ENCODE measurements around the gene HCN3. TPM values are rescaled to one million over a fixed set of nuclear protein-coding genes. Genes with fewer than 3 reads are reported as not detected.

The HCN3 gene
- total and polyA plus RNA-seq, 2 of the 13 experiments (the other 11 are each of a cell fraction or from before 2014, with no cell fraction given), result 2.4 to 10.2 TPM

- no peak for TF ChIP-seq MTERF4 (CRISPR knock-in tag; IDR thresholded peaks at IDR 0.05)
- peak; percentile 62; the same call in 1 of the 2 replicates for TF ChIP-seq MXD4 (CRISPR knock-in tag; IDR thresholded peaks at IDR 0.05)
- no peak for TF ChIP-seq ETS1 (CRISPR knock-in tag; IDR thresholded peaks at IDR 0.05)
- TF ChIP-seq ZNF496 (CRISPR knock-in tag; IDR thresholded peaks at IDR 0.05; ENCODE audit: insufficient replicate concordance), result no peak
- no peak for TF ChIP-seq U2AF2 (IDR thresholded peaks at IDR 0.05; ENCODE audit: low read depth, low read length)
- peak; percentile 32; the same call in 1 of the 2 replicates for TF ChIP-seq ARID5B (CRISPR knock-in tag; IDR thresholded peaks at IDR 0.05)
- no peak for TF ChIP-seq ZNF280B (CRISPR knock-in tag; IDR thresholded peaks at IDR 0.05; ENCODE audit: borderline replicate concordance)
- TF ChIP-seq MAFG (CRISPR knock-in tag; IDR thresholded peaks at IDR 0.05), result no peak
- no peak for TF ChIP-seq GMEB2 (CRISPR knock-in tag; IDR thresholded peaks at IDR 0.05; ENCODE audit: low read depth)
- no peak for TF ChIP-seq ZBTB8A (CRISPR knock-in tag; IDR thresholded peaks at IDR 0.05; ENCODE audit: borderline replicate concordance, low read depth)
- TF ChIP-seq ZNF253 (CRISPR knock-in tag; IDR thresholded peaks at IDR 0.05; ENCODE audit: borderline replicate concordance), result no peak
- no peak for TF ChIP-seq MAFK (conservative IDR thresholded peaks at IDR 0.05 in 1 of 2, IDR thresholded peaks at IDR 0.05 in 1 of 2; ENCODE audit: low read length in 2 of 2)
- peak; percentile 58; the same call in 1 of the 2 replicates for TF ChIP-seq ZNF784 (CRISPR knock-in tag; IDR thresholded peaks at IDR 0.05; ENCODE audit: borderline replicate concordance)
- no peak for TF ChIP-seq DMTF1 (CRISPR knock-in tag; IDR thresholded peaks at IDR 0.05)
These were observed 21.8 kb upstream of the HCN3 start, which contains the start of gene ENTREP3 (continued) for GRCh38 chr1:155255243-155256007.
